Measurements from ENCODE around the gene PHF19. TPM values are rescaled to one million over a fixed set of nuclear protein-coding genes. Genes with fewer than 3 reads are reported as not detected.

Gene PHF19
- total RNA-seq, 1 experiment from 2014 or later, result 39.0 TPM

GRCh38 chr9:120857902-120858301 lies 19.1 kb downstream of the PHF19 start:
- CTCF ChIA-PET, result no interaction called here
- ATAC-seq, result no peak
- POLR2A ChIA-PET, result no interaction called here

DNA sequence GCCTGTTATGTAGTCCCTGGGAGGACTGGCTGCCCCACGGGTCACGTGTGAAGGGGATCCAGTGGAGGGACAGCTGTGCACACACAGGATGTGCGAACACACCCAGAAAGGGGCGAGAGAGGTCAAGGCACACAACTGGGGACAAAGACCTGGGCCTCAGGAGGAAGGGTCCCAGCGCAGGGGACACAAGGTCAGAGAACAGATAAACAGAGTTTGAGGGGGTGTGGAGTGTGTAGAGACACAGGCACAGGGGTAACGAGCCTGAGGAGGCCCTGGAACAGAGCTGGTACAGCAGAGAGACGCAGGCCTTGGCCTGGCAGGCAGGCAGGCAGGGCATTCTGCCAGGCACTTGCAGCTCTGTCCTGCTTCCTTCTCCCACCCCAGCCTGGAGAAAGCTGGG lies 19.5 kb downstream of the PHF19 start:
- Mint-ChIP-seq H3K9me3 (no peaks in the 10 kb centered on the region), H3K4me1 (peaks cover 9% of the 10 kb centered on the region), H3K4me3 (no peak overlapping the region), H3K36me3 (peaks cover 9% of the 10 kb centered on the region), H3K27ac (no peak overlapping the region), H3K27me3 (ENCODE audit: low read depth) (no peaks in the 10 kb centered on the region)
- TF ChIP-seq ZNF263 (CRISPR knock-in tag; IDR thresholded peaks at IDR 0.05; ENCODE audit: low read depth) (no peak), CBFB (CRISPR knock-in tag; IDR thresholded peaks at IDR 0.05; ENCODE audit: low read depth) (no peak), ZBTB43 (CRISPR knock-in tag; IDR thresholded peaks at IDR 0.05) (no peak), IRF2 (CRISPR knock-in tag; IDR thresholded peaks at IDR 0.05; ENCODE audit: borderline replicate concordance, low read depth) (no peak), EMX1 (CRISPR knock-in tag; IDR thresholded peaks at IDR 0.05) (no peak), MXD4 (CRISPR knock-in tag; IDR thresholded peaks at IDR 0.05; ENCODE audit: borderline replicate concordance) (no peak), ZMAT4 (CRISPR knock-in tag; IDR thresholded peaks at IDR 0.05) (no peak)
- TF ChIP-seq, protein P1, sequence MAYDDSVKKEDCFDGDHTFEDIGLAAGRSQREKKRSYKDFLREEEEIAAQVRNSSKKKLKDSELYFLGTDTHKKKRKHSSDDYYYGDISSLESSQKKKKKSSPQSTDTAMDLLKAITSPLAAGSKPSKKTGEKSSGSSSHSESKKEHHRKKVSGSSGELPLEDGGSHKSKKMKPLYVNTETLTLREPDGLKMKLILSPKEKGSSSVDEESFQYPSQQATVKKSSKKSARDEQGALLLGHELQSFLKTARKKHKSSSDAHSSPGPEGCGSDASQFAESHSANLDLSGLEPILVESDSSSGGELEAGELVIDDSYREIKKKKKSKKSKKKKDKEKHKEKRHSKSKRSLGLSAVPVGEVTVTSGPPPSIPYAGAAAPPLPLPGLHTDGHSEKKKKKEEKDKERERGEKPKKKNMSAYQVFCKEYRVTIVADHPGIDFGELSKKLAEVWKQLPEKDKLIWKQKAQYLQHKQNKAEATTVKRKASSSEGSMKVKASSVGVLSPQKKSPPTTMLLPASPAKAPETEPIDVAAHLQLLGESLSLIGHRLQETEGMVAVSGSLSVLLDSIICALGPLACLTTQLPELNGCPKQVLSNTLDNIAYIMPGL (CRISPR knock-in tag; IDR thresholded peaks at IDR 0.05), result no peak
- ATAC-seq (no peak), DNase-seq (ENCODE audit: low spot score) (no peak)
- POLR2A ChIA-PET, result no interaction called here
- CTCF ChIA-PET, result no interaction called here

More at GRCh38 chr9:120857902-120858301, 19.1 kb downstream of the PHF19 start:
- H3K27me3 Mint-ChIP-seq (ENCODE audit: low read depth), result no peaks in the 10 kb centered on the region
- no peak overlapping the region for H3K4me3 Mint-ChIP-seq
- no peaks in the 10 kb centered on the region for H3K9me3 Mint-ChIP-seq
- TF ChIP-seq ZBTB43 (CRISPR knock-in tag; IDR thresholded peaks at IDR 0.05) (no peak), NR1H2 (CRISPR knock-in tag; IDR thresholded peaks at IDR 0.05) (no peak), FOXJ3 (CRISPR knock-in tag; IDR thresholded peaks at IDR 0.05; ENCODE audit: borderline replicate concordance) (no peak), USF1 (CRISPR knock-in tag; IDR thresholded peaks at IDR 0.05) (no peak), RORB (CRISPR knock-in tag; IDR thresholded peaks at IDR 0.05) (no peak), ZNF396 (CRISPR knock-in tag; IDR thresholded peaks at IDR 0.05; ENCODE audit: borderline replicate concordance) (no peak), SMAD4 (CRISPR knock-in tag; IDR thresholded peaks at IDR 0.05) (no peak), MXD4 (CRISPR knock-in tag; IDR thresholded peaks at IDR 0.05; ENCODE audit: borderline replicate concordance) (no peak), HMGA2 (CRISPR knock-in tag; IDR thresholded peaks at IDR 0.05) (no peak)
- H3K36me3 Mint-ChIP-seq, result peaks cover 9% of the 10 kb centered on the region
- no peak for DNase-seq (ENCODE audit: low spot score)
- H3K27ac Mint-ChIP-seq, result no peak overlapping the region
- H3K4me1 Mint-ChIP-seq, result peaks cover 5% of the 10 kb centered on the region

- ChIA-PET CTCF (interaction anchor here (1.0 kb wide), 1 partner anchor 124 kb away, joined by 3 read pairs; no protein-coding TSS in a partner anchor), POLR2A (interaction anchor here (0.5 kb wide), 1 partner anchor 39 kb away, joined by 3 read pairs; no protein-coding TSS in a partner anchor)
- ATAC-seq (no peak), DNase-seq (ENCODE audit: low spot score) (no peak)
- H3K4me3 Mint-ChIP-seq, result no peak overlapping the region
- peaks cover 17% of the 10 kb centered on the region for H3K4me1 Mint-ChIP-seq
- no peak overlapping the region for H3K27ac Mint-ChIP-seq
- H3K27me3 Mint-ChIP-seq (ENCODE audit: low read depth), result no peaks in the 10 kb centered on the region
- peaks cover 9% of the 10 kb centered on the region for H3K36me3 Mint-ChIP-seq
- H3K9me3 Mint-ChIP-seq, result no peaks in the 10 kb centered on the region
- TF ChIP-seq, protein P2, sequence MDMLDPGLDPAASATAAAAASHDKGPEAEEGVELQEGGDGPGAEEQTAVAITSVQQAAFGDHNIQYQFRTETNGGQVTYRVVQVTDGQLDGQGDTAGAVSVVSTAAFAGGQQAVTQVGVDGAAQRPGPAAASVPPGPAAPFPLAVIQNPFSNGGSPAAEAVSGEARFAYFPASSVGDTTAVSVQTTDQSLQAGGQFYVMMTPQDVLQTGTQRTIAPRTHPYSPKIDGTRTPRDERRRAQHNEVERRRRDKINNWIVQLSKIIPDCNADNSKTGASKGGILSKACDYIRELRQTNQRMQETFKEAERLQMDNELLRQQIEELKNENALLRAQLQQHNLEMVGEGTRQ (CRISPR knock-in tag; IDR thresholded peaks at IDR 0.05), result no peak
- TF ChIP-seq FOXP4 (CRISPR knock-in tag; IDR thresholded peaks at IDR 0.05), result no peak
- no peak for TF ChIP-seq NR1H2 (CRISPR knock-in tag; IDR thresholded peaks at IDR 0.05)
- TF ChIP-seq HMGA2 (CRISPR knock-in tag; IDR thresholded peaks at IDR 0.05), result no peak
- TF ChIP-seq ZNF138 (CRISPR knock-in tag; conservative IDR thresholded peaks at IDR 0.05), result no peak
- no peak for TF ChIP-seq SMAD4 (CRISPR knock-in tag; IDR thresholded peaks at IDR 0.05)
- no peak for TF ChIP-seq ZNF317 (CRISPR knock-in tag; IDR thresholded peaks at IDR 0.05; ENCODE audit: borderline replicate concordance, low read depth)
- TF ChIP-seq EMX1 (CRISPR knock-in tag; IDR thresholded peaks at IDR 0.05), result no peak
- no peak for TF ChIP-seq ZNF121 (CRISPR knock-in tag; IDR thresholded peaks at IDR 0.05)
- TF ChIP-seq NFYB (CRISPR knock-in tag; conservative IDR thresholded peaks at IDR 0.05; ENCODE audit: low read depth), result no peak
- TF ChIP-seq FOXJ3 (CRISPR knock-in tag; IDR thresholded peaks at IDR 0.05; ENCODE audit: borderline replicate concordance), result no peak
- TF ChIP-seq, protein P3, sequence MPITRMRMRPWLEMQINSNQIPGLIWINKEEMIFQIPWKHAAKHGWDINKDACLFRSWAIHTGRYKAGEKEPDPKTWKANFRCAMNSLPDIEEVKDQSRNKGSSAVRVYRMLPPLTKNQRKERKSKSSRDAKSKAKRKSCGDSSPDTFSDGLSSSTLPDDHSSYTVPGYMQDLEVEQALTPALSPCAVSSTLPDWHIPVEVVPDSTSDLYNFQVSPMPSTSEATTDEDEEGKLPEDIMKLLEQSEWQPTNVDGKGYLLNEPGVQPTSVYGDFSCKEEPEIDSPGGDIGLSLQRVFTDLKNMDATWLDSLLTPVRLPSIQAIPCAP (CRISPR knock-in tag; IDR thresholded peaks at IDR 0.05), result no peak
- no peak for TF ChIP-seq ZNF263 (CRISPR knock-in tag; IDR thresholded peaks at IDR 0.05; ENCODE audit: low read depth)
- no peak for TF ChIP-seq SOX15 (CRISPR knock-in tag; IDR thresholded peaks at IDR 0.05)
Measured at GRCh38 chr9:120856700-120857099, 20.3 kb downstream of the PHF19 start.
